ENCODE data around the gene UNK.

DNA sequence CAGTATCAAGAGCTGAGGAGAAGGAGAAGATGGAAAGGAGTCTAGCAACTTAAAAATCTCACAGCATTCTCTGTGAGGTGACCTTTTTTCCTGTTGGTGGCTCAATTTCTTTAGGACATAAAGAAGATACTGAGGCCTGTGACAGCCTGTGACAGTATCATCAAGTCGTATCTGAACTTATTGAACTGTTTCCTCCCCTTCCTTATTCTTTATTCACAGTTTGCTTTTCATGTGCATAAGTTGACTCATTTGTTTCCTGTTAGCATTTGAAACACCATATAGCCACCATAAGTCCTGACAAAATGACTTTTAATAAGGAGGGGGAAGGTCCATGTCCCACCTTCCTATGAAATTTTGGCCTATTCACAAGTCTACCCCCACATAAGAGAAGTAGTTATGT lies 8.9 kb downstream of the UNK start:
- TF ChIP-seq, protein P1, sequence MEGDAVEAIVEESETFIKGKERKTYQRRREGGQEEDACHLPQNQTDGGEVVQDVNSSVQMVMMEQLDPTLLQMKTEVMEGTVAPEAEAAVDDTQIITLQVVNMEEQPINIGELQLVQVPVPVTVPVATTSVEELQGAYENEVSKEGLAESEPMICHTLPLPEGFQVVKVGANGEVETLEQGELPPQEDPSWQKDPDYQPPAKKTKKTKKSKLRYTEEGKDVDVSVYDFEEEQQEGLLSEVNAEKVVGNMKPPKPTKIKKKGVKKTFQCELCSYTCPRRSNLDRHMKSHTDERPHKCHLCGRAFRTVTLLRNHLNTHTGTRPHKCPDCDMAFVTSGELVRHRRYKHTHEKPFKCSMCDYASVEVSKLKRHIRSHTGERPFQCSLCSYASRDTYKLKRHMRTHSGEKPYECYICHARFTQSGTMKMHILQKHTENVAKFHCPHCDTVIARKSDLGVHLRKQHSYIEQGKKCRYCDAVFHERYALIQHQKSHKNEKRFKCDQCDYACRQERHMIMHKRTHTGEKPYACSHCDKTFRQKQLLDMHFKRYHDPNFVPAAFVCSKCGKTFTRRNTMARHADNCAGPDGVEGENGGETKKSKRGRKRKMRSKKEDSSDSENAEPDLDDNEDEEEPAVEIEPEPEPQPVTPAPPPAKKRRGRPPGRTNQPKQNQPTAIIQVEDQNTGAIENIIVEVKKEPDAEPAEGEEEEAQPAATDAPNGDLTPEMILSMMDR (IDR thresholded peaks at IDR 0.05 in 8 of 11, conservative IDR thresholded peaks at IDR 0.05 in 3 of 11), result no peak
- TF ChIP-seq POLR2A (IDR thresholded peaks at IDR 0.05) (no peak), POLR2AphosphoS5 (IDR thresholded peaks at IDR 0.05) (no peak)

Data from spleen (tissue), 7 donors.